ENCODE results near the gene ECT2L. TPM values are rescaled to one million over a fixed set of nuclear protein-coding genes. Genes with fewer than 3 reads are reported as not detected.

The ECT2L gene
- total and polyA plus RNA-seq, 4 donors, result under 0.01 to 0.32 TPM; not detected in 2

DNA sequence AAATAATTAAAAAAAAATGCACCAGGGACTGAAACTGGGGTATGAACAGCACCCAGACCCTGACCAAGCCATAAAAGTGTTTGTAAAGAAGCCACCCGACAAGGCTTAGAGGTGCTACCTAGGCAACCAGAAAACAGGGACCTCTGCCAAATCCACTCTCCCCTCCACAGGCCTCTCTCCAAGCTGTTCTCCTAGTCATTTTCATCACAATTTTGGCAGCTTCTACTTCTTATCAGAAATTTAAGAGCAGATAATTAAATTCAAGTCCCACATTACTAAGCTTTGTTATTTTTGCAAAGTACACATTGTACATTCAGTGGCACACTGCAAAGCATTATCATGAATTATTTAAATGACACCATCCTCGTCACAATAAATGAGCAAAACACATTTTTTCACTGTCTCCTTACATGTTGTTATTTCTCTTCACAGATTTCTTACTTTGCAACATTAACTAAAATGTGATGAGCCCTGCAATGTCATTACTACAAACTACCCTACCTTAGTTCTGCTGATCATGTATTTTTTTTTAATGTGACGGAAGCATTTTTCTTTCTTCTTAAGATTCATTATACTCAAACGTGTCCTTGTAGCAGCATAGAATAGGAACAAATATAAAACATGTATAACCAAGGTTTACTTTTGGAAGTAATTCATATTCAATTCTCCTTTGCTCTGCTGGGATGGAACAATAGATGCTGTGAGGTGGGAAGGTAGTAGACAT lies 38.1 kb downstream of the ECT2L start:
- Histone ChIP-seq H3K36me3 (ENCODE audit: control insufficient read depth in 4 of 4, insufficient read depth in 3 of 4, low read depth in 1 of 4, low read length in 3 of 4) (no peaks in the 10 kb centered on the region), H3K9me3 (ENCODE audit: control insufficient read depth in 4 of 4, low read length in 3 of 4) (no peaks in the 10 kb centered on the region), H3K4me1 (ENCODE audit: control insufficient read depth in 4 of 4, insufficient read depth in 4 of 4, low read length in 3 of 4) (no peaks in the 10 kb centered on the region), H3K9ac (ENCODE audit: low read depth in 1 of 2, low read length in 2 of 2) (no peak overlapping the region), H3K27ac (ENCODE audit: low read depth in 1 of 2, low read length in 2 of 2) (no peak overlapping the region), H3K27me3 (ENCODE audit: control insufficient read depth in 4 of 4, insufficient read depth in 4 of 4, low read length in 3 of 4) (no peaks in the 10 kb centered on the region), H3K4me3 (ENCODE audit: low read depth in 1 of 3, low read length in 3 of 3) (no peak overlapping the region)
- WGBS, result 77% methylated on average over 4 of the region's 4 CpGs
- DNase-seq (ENCODE audit: low spot score), result no peak
- TF ChIP-seq JUND (IDR thresholded peaks at IDR 0.05), result no peak

DNA sequence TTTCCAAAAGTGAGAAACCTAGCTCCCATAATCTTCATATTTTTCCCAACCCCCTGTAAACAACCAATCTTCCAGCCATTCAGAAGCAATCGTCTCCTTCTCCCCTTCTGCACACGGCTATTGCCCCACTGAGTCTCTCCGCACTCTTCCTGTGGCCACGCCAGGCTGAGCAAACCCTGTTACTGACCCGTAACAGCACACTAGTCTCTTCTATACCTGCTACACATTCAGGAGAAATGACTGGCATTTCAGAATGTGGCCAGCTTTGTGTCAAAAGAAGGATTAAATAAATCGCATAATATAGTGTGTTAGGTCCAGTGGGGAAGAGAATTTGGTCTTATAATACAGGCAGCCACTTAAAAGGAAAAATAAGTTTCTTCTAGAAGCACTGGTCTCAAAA lies 41.4 kb downstream of the ECT2L start:
- WGBS, result 88% methylated on average over 6 of the region's 6 CpGs
- Histone ChIP-seq H3K9me3 (ENCODE audit: control insufficient read depth in 4 of 4, low read length in 3 of 4) (no peaks in the 10 kb centered on the region), H3K27ac (ENCODE audit: low read depth in 1 of 2, low read length in 2 of 2) (no peak overlapping the region), H3K4me3 (ENCODE audit: low read depth in 1 of 3, low read length in 3 of 3) (no peak overlapping the region), H3K4me1 (ENCODE audit: control insufficient read depth in 4 of 4, insufficient read depth in 4 of 4, low read length in 3 of 4) (no peaks in the 10 kb centered on the region), H3K36me3 (ENCODE audit: control insufficient read depth in 4 of 4, insufficient read depth in 3 of 4, low read depth in 1 of 4, low read length in 3 of 4) (no peaks in the 10 kb centered on the region), H3K27me3 (ENCODE audit: control insufficient read depth in 4 of 4, insufficient read depth in 4 of 4, low read length in 3 of 4) (no peaks in the 10 kb centered on the region), H3K9ac (ENCODE audit: low read depth in 1 of 2, low read length in 2 of 2) (no peak overlapping the region)
- TF ChIP-seq, protein P1, sequence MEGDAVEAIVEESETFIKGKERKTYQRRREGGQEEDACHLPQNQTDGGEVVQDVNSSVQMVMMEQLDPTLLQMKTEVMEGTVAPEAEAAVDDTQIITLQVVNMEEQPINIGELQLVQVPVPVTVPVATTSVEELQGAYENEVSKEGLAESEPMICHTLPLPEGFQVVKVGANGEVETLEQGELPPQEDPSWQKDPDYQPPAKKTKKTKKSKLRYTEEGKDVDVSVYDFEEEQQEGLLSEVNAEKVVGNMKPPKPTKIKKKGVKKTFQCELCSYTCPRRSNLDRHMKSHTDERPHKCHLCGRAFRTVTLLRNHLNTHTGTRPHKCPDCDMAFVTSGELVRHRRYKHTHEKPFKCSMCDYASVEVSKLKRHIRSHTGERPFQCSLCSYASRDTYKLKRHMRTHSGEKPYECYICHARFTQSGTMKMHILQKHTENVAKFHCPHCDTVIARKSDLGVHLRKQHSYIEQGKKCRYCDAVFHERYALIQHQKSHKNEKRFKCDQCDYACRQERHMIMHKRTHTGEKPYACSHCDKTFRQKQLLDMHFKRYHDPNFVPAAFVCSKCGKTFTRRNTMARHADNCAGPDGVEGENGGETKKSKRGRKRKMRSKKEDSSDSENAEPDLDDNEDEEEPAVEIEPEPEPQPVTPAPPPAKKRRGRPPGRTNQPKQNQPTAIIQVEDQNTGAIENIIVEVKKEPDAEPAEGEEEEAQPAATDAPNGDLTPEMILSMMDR (IDR thresholded peaks at IDR 0.05; ENCODE audit: low read depth, low read length, missing input control), result no peak
- TF ChIP-seq FOXA1 (IDR thresholded peaks at IDR 0.05), result no peak
- TF ChIP-seq, protein P2, sequence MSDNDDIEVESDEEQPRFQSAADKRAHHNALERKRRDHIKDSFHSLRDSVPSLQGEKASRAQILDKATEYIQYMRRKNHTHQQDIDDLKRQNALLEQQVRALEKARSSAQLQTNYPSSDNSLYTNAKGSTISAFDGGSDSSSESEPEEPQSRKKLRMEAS (IDR thresholded peaks at IDR 0.05), result no peak
- TF ChIP-seq JUND (IDR thresholded peaks at IDR 0.05), result no peak
- no peak for TF ChIP-seq SP1 (IDR thresholded peaks at IDR 0.05)
- no peak for TF ChIP-seq EGR1 (IDR thresholded peaks at IDR 0.05; ENCODE audit: low read depth in 2 of 2)
- TF ChIP-seq HNF4G (IDR thresholded peaks at IDR 0.05), result no peak
- no peak for TF ChIP-seq NR2F2 (IDR thresholded peaks at IDR 0.05)
- no peak for TF ChIP-seq TAF1 (conservative IDR thresholded peaks at IDR 0.05)
- TF ChIP-seq FOXA2 (IDR thresholded peaks at IDR 0.05), result no peak
- TF ChIP-seq GABPA (IDR thresholded peaks at IDR 0.05 in 1 of 2, conservative IDR thresholded peaks at IDR 0.05 in 1 of 2), result no peak
- TF ChIP-seq, protein P3, sequence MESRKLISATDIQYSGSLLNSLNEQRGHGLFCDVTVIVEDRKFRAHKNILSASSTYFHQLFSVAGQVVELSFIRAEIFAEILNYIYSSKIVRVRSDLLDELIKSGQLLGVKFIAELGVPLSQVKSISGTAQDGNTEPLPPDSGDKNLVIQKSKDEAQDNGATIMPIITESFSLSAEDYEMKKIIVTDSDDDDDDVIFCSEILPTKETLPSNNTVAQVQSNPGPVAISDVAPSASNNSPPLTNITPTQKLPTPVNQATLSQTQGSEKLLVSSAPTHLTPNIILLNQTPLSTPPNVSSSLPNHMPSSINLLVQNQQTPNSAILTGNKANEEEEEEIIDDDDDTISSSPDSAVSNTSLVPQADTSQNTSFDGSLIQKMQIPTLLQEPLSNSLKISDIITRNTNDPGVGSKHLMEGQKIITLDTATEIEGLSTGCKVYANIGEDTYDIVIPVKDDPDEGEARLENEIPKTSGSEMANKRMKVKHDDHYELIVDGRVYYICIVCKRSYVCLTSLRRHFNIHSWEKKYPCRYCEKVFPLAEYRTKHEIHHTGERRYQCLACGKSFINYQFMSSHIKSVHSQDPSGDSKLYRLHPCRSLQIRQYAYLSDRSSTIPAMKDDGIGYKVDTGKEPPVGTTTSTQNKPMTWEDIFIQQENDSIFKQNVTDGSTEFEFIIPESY (IDR thresholded peaks at IDR 0.05), result no peak
- TF ChIP-seq RAD21 (IDR thresholded peaks at IDR 0.05), result no peak
- no peak for TF ChIP-seq HNF4A (conservative IDR thresholded peaks at IDR 0.05)
- TF ChIP-seq RXRA (IDR thresholded peaks at IDR 0.05), result no peak
- no peak for DNase-seq (ENCODE audit: low spot score)

DNA sequence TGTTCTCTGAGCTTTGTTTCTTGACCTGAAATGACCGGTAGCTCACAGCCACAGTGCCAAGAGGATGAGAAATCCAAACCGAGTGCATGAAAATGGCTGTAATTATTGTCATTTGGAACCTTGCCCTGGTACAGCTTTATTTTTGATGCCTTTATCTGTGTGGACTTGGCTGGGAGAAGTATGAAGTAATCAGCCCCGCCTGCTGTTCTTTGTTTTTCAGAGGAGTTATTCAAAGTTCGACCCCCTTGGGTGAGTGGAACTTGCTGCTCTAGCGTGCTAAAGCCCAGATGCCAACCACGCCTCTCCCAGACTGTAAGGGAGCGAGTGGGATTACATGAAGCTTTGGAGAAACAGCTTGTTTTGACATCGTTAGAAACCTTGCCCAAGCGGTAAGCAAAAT lies 48.3 kb downstream of the ECT2L start:
- H3K4me1 ChIP-seq (ENCODE audit: control insufficient read depth in 4 of 4, insufficient read depth in 4 of 4, low read length in 3 of 4), result no peaks in the 10 kb centered on the region
- DNase-seq (ENCODE audit: low spot score), result no peak
- no peak overlapping the region for H3K9ac ChIP-seq (ENCODE audit: low read depth in 1 of 2, low read length in 2 of 2)
- H3K4me3 ChIP-seq (ENCODE audit: low read depth in 1 of 3, low read length in 3 of 3), result no peak overlapping the region
- H3K27me3 ChIP-seq (ENCODE audit: control insufficient read depth in 4 of 4, insufficient read depth in 4 of 4, low read length in 3 of 4), result no peaks in the 10 kb centered on the region
- H3K27ac ChIP-seq (ENCODE audit: low read depth in 1 of 2, low read length in 2 of 2), result no peak overlapping the region
- H3K9me3 ChIP-seq (ENCODE audit: control insufficient read depth in 4 of 4, low read length in 3 of 4), result no peaks in the 10 kb centered on the region
- 63% methylated on average over 9 of the region's 9 CpGs for whole genome bisulfite sequencing
- H3K36me3 ChIP-seq (ENCODE audit: control insufficient read depth in 4 of 4, insufficient read depth in 3 of 4, low read depth in 1 of 4, low read length in 3 of 4), result no peaks in the 10 kb centered on the region
- TF ChIP-seq HNF4G (IDR thresholded peaks at IDR 0.05) (no peak), EGR1 (IDR thresholded peaks at IDR 0.05; ENCODE audit: low read depth in 2 of 2) (no peak), FOXA2 (IDR thresholded peaks at IDR 0.05) (no peak), YY1 (IDR thresholded peaks at IDR 0.05) (no peak), RAD21 (IDR thresholded peaks at IDR 0.05) (no peak), TAF1 (conservative IDR thresholded peaks at IDR 0.05) (no peak), HNF4A (conservative IDR thresholded peaks at IDR 0.05) (no peak), FOXA1 (IDR thresholded peaks at IDR 0.05) (no peak), NR2F2 (IDR thresholded peaks at IDR 0.05) (no peak), JUND (IDR thresholded peaks at IDR 0.05) (no peak)
- TF ChIP-seq, protein P4, sequence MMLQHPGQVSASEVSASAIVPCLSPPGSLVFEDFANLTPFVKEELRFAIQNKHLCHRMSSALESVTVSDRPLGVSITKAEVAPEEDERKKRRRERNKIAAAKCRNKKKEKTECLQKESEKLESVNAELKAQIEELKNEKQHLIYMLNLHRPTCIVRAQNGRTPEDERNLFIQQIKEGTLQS (IDR thresholded peaks at IDR 0.05), result no peak
- TF ChIP-seq, protein P1 (IDR thresholded peaks at IDR 0.05; ENCODE audit: low read depth, low read length, missing input control), result no peak
- TF ChIP-seq, protein P3 (IDR thresholded peaks at IDR 0.05), result no peak
